Measurements from ENCODE around the gene IRF8.

The IRF8 gene

DNA sequence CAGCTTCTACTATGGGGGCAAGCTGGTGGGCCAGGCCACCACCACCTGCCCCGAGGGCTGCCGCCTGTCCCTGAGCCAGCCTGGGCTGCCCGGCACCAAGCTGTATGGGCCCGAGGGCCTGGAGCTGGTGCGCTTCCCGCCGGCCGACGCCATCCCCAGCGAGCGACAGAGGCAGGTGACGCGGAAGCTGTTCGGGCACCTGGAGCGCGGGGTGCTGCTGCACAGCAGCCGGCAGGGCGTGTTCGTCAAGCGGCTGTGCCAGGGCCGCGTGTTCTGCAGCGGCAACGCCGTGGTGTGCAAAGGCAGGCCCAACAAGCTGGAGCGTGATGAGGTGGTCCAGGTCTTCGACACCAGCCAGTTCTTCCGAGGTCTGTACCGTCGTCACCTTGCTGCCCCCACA, 19.5 kb downstream of the IRF8 start:
- no peak for DNase-seq
- WGBS = 94% methylated on average over 30 of the region's 30 CpGs

DNA sequence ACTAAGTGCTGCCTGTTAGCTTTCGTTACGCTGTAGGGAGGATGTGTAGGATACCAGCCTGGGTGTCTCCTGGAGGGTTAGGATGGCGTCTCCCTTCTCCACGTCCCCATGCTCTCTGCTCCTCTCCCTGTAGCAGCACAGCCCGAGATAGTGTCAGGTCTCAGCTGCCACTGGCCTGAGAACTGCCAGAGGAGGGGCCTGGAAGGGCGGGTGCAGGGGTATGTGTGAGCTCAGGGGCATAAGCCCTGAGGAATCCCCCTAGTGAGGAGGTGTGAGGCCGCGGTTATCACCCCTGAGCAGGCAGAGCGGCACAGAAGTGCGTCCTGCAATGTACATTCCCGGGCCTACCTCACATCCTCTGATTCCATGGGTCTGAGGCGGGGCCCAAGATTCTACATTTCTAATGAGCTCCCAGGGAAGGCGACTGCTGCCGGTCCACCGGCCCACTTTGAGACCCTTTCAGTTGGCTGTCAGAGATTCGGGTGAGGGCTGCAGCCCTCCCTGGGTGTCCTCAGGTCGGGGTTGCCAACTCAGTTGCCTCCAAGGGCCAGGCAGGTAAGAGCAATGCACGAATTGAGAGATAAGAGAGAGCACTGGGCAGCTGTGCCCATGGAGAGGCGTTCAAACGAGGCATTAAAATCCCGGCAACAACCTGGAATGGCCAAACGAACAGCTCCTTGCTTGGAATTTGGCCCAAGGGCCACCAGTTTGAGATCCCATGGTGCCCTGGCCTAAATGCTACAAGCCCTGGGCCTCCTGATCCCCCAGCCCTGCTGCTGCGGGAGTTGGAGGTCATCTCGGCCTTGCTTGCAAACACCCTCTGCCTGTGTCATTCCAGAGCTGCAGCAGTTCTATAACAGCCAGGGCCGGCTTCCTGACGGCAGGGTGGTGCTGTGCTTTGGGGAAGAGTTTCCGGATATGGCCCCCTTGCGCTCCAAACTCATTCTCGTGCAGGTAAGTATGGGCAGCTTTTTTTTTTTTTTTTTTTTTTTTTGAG, 20.6 kb downstream of the IRF8 start:
- Histone ChIP-seq H2BK15ac (ENCODE audit: low read depth, poor library complexity, severe bottlenecking) (no peak overlapping the region), H3K4ac (ENCODE audit: low read depth in 1 of 2, low read length in 2 of 2) (no peak overlapping the region), H3K14ac (ENCODE audit: low read length in 2 of 2) (peak overlapping the region in 1 of 2 experiments; percentile 64), H3K18ac (ENCODE audit: low read depth in 1 of 2, low read length in 2 of 2) (no peak overlapping the region), H3K4me2 (ENCODE audit: low read length, poor library complexity, severe bottlenecking) (no peak overlapping the region), H2BK120ac (ENCODE audit: low read depth, low read length) (no peak overlapping the region), H3K27ac (ENCODE audit: low read length, poor library complexity, severe bottlenecking) (no peak overlapping the region), H4K91ac (ENCODE audit: low read length) (no peak overlapping the region), H3K79me1 (replicated peaks; ENCODE audit: low read length, poor library complexity, severe bottlenecking) (no peaks in the 10 kb centered on the region), H3K27me3 (ENCODE audit: control insufficient read depth in 1 of 2, insufficient read depth in 1 of 2, low read length in 2 of 2) (peaks cover 4 to 18% of the 10 kb centered on the region in 2 experiments), H3K9me3 (ENCODE audit: control insufficient read depth, low read length) (no peaks in the 10 kb centered on the region), H2BK12ac (ENCODE audit: low read length in 2 of 2) (no peak overlapping the region), H2BK5ac (ENCODE audit: low read depth, low read length, poor library complexity, severe bottlenecking) (no peak overlapping the region), H3K4me1 (ENCODE audit: control insufficient read depth, insufficient read depth, low read depth, low read length) (no peaks in the 10 kb centered on the region), H2AK5ac (ENCODE audit: low read length, severe bottlenecking) (no peak overlapping the region), H3K4me3 (ENCODE audit: insufficient read depth in 1 of 2, low read depth in 1 of 2, low read length in 2 of 2) (no peak overlapping the region), H4K8ac (ENCODE audit: low read length) (no peak overlapping the region), H3K23ac (ENCODE audit: low read length in 2 of 2) (no peak overlapping the region), H2AFZ (ENCODE audit: low read depth, low read length) (no peak overlapping the region), H3K9ac (ENCODE audit: low read length) (no peak overlapping the region), H3K36me3 (ENCODE audit: control insufficient read depth in 1 of 2, insufficient read depth in 2 of 2, low read depth in 1 of 2, low read length in 2 of 2) (peaks cover 0 to 2% of the 10 kb centered on the region in 2 experiments)
- no peak for DNase-seq
- WGBS = 91% methylated on average over 29 of the region's 29 CpGs

More for the DNA sequence above, 19.5 kb downstream of the IRF8 start:
- H3K4me1 ChIP-seq (ENCODE audit: control insufficient read depth, insufficient read depth, low read depth, low read length) = peaks cover 1% of the 10 kb centered on the region
- H3K9me3 ChIP-seq (ENCODE audit: control insufficient read depth, low read length) = no peaks in the 10 kb centered on the region
- no peak overlapping the region for H2BK15ac ChIP-seq (ENCODE audit: low read depth, poor library complexity, severe bottlenecking)
- H3K27me3 ChIP-seq (ENCODE audit: control insufficient read depth in 1 of 2, insufficient read depth in 1 of 2, low read length in 2 of 2) = peaks cover 1 to 18% of the 10 kb centered on the region in 2 experiments
- no peak overlapping the region for H3K23ac ChIP-seq (ENCODE audit: low read length in 2 of 2)
- peak overlapping the region in 1 of 2 experiments; percentile 79 for H3K14ac ChIP-seq (ENCODE audit: low read length in 2 of 2)
- no peak overlapping the region for H4K8ac ChIP-seq (ENCODE audit: low read length)
- H2BK120ac ChIP-seq (ENCODE audit: low read depth, low read length) = no peak overlapping the region
- H3K4me2 ChIP-seq (ENCODE audit: low read length, poor library complexity, severe bottlenecking) = no peak overlapping the region
- no peak overlapping the region for H4K91ac ChIP-seq (ENCODE audit: low read length)
- no peak overlapping the region for H2AK5ac ChIP-seq (ENCODE audit: low read length, severe bottlenecking)
- H2AFZ ChIP-seq (ENCODE audit: low read depth, low read length) = no peak overlapping the region
- no peaks in the 10 kb centered on the region for H3K79me1 ChIP-seq (replicated peaks; ENCODE audit: low read length, poor library complexity, severe bottlenecking)
- no peak overlapping the region for H2BK12ac ChIP-seq (ENCODE audit: low read length in 2 of 2)
- H3K9ac ChIP-seq (ENCODE audit: low read length) = no peak overlapping the region
- no peak overlapping the region for H3K4me3 ChIP-seq (ENCODE audit: insufficient read depth in 1 of 2, low read depth in 1 of 2, low read length in 2 of 2)
- no peak overlapping the region for H3K4ac ChIP-seq (ENCODE audit: low read depth in 1 of 2, low read length in 2 of 2)
- H3K18ac ChIP-seq (ENCODE audit: low read depth in 1 of 2, low read length in 2 of 2) = no peak overlapping the region
- no peak overlapping the region for H2BK5ac ChIP-seq (ENCODE audit: low read depth, low read length, poor library complexity, severe bottlenecking)
- no peak overlapping the region for H3K27ac ChIP-seq (ENCODE audit: low read length, poor library complexity, severe bottlenecking)
- H3K36me3 ChIP-seq (ENCODE audit: control insufficient read depth in 1 of 2, insufficient read depth in 2 of 2, low read depth in 1 of 2, low read length in 2 of 2) = peaks cover 0 to 2% of the 10 kb centered on the region in 2 experiments

DNA sequence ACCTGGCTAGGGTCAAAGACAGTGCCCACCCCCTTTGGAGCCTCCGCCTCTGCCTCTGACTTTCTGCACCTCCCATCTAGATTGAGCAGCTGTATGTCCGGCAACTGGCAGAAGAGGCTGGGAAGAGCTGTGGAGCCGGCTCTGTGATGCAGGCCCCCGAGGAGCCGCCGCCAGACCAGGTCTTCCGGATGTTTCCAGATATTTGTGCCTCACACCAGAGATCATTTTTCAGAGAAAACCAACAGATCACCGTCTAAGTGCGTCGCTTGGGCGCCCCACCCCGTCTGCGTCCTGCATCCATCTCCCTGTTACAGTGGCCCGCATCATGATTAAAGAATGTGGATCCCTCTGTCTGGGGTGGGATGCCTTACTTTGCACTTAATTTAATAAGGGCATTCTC, 22.1 kb downstream of the IRF8 start:
- Histone ChIP-seq H3K14ac (ENCODE audit: low read length in 2 of 2) (no peak overlapping the region), H3K4ac (ENCODE audit: low read depth in 1 of 2, low read length in 2 of 2) (peak overlapping the region in 1 of 2 experiments; percentile 25), H3K9ac (ENCODE audit: low read length) (no peak overlapping the region), H3K79me1 (replicated peaks; ENCODE audit: low read length, poor library complexity, severe bottlenecking) (no peaks in the 10 kb centered on the region), H2BK12ac (ENCODE audit: low read length in 2 of 2) (no peak overlapping the region), H3K4me1 (ENCODE audit: control insufficient read depth, insufficient read depth, low read depth, low read length) (no peaks in the 10 kb centered on the region), H2AFZ (ENCODE audit: low read depth, low read length) (no peak overlapping the region), H4K8ac (ENCODE audit: low read length) (no peak overlapping the region), H4K91ac (ENCODE audit: low read length) (no peak overlapping the region), H3K9me3 (ENCODE audit: control insufficient read depth, low read length) (no peaks in the 10 kb centered on the region), H2AK5ac (ENCODE audit: low read length, severe bottlenecking) (no peak overlapping the region), H3K4me3 (ENCODE audit: insufficient read depth in 1 of 2, low read depth in 1 of 2, low read length in 2 of 2) (no peak overlapping the region), H3K18ac (ENCODE audit: low read depth in 1 of 2, low read length in 2 of 2) (no peak overlapping the region), H2BK15ac (ENCODE audit: low read depth, poor library complexity, severe bottlenecking) (no peak overlapping the region), H2BK120ac (ENCODE audit: low read depth, low read length) (no peak overlapping the region), H3K27me3 (ENCODE audit: control insufficient read depth in 1 of 2, insufficient read depth in 1 of 2, low read length in 2 of 2) (peaks cover 4 to 24% of the 10 kb centered on the region in 2 experiments), H3K4me2 (ENCODE audit: low read length, poor library complexity, severe bottlenecking) (no peak overlapping the region), H2BK5ac (ENCODE audit: low read depth, low read length, poor library complexity, severe bottlenecking) (no peak overlapping the region), H3K23ac (ENCODE audit: low read length in 2 of 2) (no peak overlapping the region), H3K27ac (ENCODE audit: low read length, poor library complexity, severe bottlenecking) (no peak overlapping the region), H3K36me3 (ENCODE audit: control insufficient read depth in 1 of 2, insufficient read depth in 2 of 2, low read depth in 1 of 2, low read length in 2 of 2) (peaks cover 0 to 2% of the 10 kb centered on the region in 2 experiments)
- no peak for DNase-seq
- 94% methylated on average over 14 of the region's 14 CpGs for WGBS
